Body of pancreas (tissue), 4 donors: Measurements from ENCODE around the gene DOK5. TPM values are rescaled to one million over a fixed set of nuclear protein-coding genes. Genes with fewer than 3 reads are reported as not detected.

Experiments used
- ATAC-seq: fragments of 150-250 bp; one replicate; pipeline ENCODE4 v1.9.1; 2016
- DNase-seq, 4 donors: peaks; one replicate each; pipeline ENCODE4 v3.0.0-alpha.2; 2019
- H3K27ac ChIP-seq, 4 donors: fragments of 200-600 bp; sonication (generic); 1 replicate in 3 of 4; 2 replicates in 1 of 4; pipeline versions ENCODE4 v1.5.1 to v1.6.1; 2016 to 2019; ENCODE audit warnings: mild to moderate bottlenecking in 1 of 4, mixed read lengths in 1 of 4, moderate library complexity in 1 of 4
- H3K27me3 ChIP-seq, 2 donors: fragments of 200-600 bp; sonication (generic); one replicate each; pipeline ENCODE4 v1.6.0; 2016; ENCODE audit warnings: mild to moderate bottlenecking in 1 of 2
- H3K36me3 ChIP-seq, 2 donors: fragments of 200-600 bp; sonication (generic); replicated peaks in 1 of 2; 2 replicates each; pipeline ENCODE4 v1.5.1; 2016; ENCODE audit warnings: low read depth in 2 of 2; ENCODE audit not compliant: insufficient read depth in 1 of 2
- H3K4me1 ChIP-seq: fragments of 200-600 bp; sonication (generic); one replicate; pipeline ENCODE4 v1.6.0; 2016
- H3K4me3 ChIP-seq, 2 donors: fragments of 200-600 bp; sonication (generic); 1 replicate in 1 of 2; 2 replicates in 1 of 2; pipeline ENCODE4 v1.5.1; 2016 to 2019
- H3K9me3 ChIP-seq, 3 donors: fragments of 200-600 bp; sonication (generic); 1 replicate in 2 of 3; 2 replicates in 1 of 3; pipeline ENCODE4 v1.5.1; 2016
- CTCF ChIP-seq, 7 experiments: fragments of 450-650 bp in 4 of 7; fragments of 200-600 bp in 3 of 7; sonication (generic) in 3 of 7; IDR thresholded peaks; one replicate each; pipeline ENCODE4 v1.5.1; 2016 to 2019; ENCODE audit warnings: antibody characterized with exemption in 7 of 7
- POLR2A ChIP-seq, 3 donors: fragments of 450-650 bp; IDR thresholded peaks; one replicate each; pipeline ENCODE4 v1.6.1; 2016; ENCODE audit warnings: antibody characterized with exemption in 3 of 3, mild to moderate bottlenecking in 2 of 3
- WGBS, 2 donors: methylation state at CpG; one replicate each; pipeline ENCODE4 v1.1.5; 2017; 5-methylcytosine and 5-hydroxymethylcytosine counted together
- intact Hi-C: fragments of 100-400 bp; cut with DNase I; formaldehyde crosslinking; loops from one replicate; pipeline ENCODE4 v1.15.1; 2023
- total RNA-seq, 2 donors: library from RNA; depleted of rRNA; stranded (reverse); fragments of >200 nt; gene quantifications; one replicate each; pipeline ENCODE4 v1.1.0, GENCODE V29; 2016

DOK5 gene
- total RNA-seq, 2 donors from 2014 or later: 1.3 TPM; not detected in 1

- ATAC-seq (no peak), DNase-seq (peak in 2 of 4 donors; percentile 14 to 16)
- Histone ChIP-seq H3K4me3 (no peak overlapping the region), H3K36me3 (no peaks in the 10 kb centered on the region), H3K9me3 (no peaks in the 10 kb centered on the region), H3K27me3 (no peaks in the 10 kb centered on the region), H3K4me1 (no peaks in the 10 kb centered on the region), H3K27ac (no peak overlapping the region)
- intact Hi-C loops: no loop called here
- TF ChIP-seq POLR2A (IDR thresholded peaks at IDR 0.05) (no peak), CTCF (IDR thresholded peaks at IDR 0.05) (no peak)
- WGBS, 2 donors: 72 to 75% methylated on average over 7 of the region's 7 CpGs
Measured at GRCh38 chr20:54510541-54511129, 35.2 kb downstream of the DOK5 start.

GRCh38 chr20:54512694-54513093, 37.3 kb downstream of the DOK5 start:
- ATAC-seq: no peak
- Histone ChIP-seq H3K4me1 (no peaks in the 10 kb centered on the region), H3K27ac (no peak overlapping the region), H3K9me3 (no peaks in the 10 kb centered on the region), H3K4me3 (no peak overlapping the region), H3K36me3 (no peaks in the 10 kb centered on the region), H3K27me3 (no peaks in the 10 kb centered on the region)
- 79 to 81% methylated on average over 4 of the region's 4 CpGs for WGBS, 2 donors
- no peak for TF ChIP-seq CTCF (IDR thresholded peaks at IDR 0.05)
- no peak for TF ChIP-seq POLR2A (IDR thresholded peaks at IDR 0.05)
- DNase-seq: no peak
- intact Hi-C loops: no loop called here

- no peaks in the 10 kb centered on the region for H3K9me3 ChIP-seq
- intact Hi-C loops: no loop called here
- no peaks in the 10 kb centered on the region for H3K27me3 ChIP-seq
- ATAC-seq (no peak), DNase-seq (no peak)
- no peak overlapping the region for H3K4me3 ChIP-seq
- H3K36me3 ChIP-seq: no peaks in the 10 kb centered on the region
- H3K27ac ChIP-seq: no peak overlapping the region
- TF ChIP-seq CTCF (IDR thresholded peaks at IDR 0.05) (no peak), POLR2A (IDR thresholded peaks at IDR 0.05) (no peak)
- WGBS, 2 donors: 40 to 43% methylated on average over 3 of the region's 3 CpGs
- H3K4me1 ChIP-seq: no peaks in the 10 kb centered on the region
Measured at GRCh38 chr20:54514028-54514607, 38.7 kb downstream of the DOK5 start.

GRCh38 chr20:54515793-54516628, 40.6 kb downstream of the DOK5 start:
- Histone ChIP-seq H3K27ac (no peak overlapping the region), H3K9me3 (no peaks in the 10 kb centered on the region), H3K4me3 (no peak overlapping the region), H3K4me1 (no peaks in the 10 kb centered on the region), H3K27me3 (no peaks in the 10 kb centered on the region), H3K36me3 (no peaks in the 10 kb centered on the region)
- WGBS, 2 donors: 58 to 63% methylated on average over 6 of the region's 6 CpGs
- DNase-seq: no peak
- intact Hi-C loops: no loop called here
- no peak for ATAC-seq
- TF ChIP-seq POLR2A (IDR thresholded peaks at IDR 0.05) (no peak), CTCF (IDR thresholded peaks at IDR 0.05) (no peak)
